ENCODE data around the gene PKD1.

GRCh38 chr16:2082983-2083364, 52.7 kb downstream of the PKD1 start:
- TF ChIP-seq EZH2 (IDR thresholded peaks at IDR 0.05; ENCODE audit: low read length, unreplicated experiment), result no peak
- TF ChIP-seq, protein P1, sequence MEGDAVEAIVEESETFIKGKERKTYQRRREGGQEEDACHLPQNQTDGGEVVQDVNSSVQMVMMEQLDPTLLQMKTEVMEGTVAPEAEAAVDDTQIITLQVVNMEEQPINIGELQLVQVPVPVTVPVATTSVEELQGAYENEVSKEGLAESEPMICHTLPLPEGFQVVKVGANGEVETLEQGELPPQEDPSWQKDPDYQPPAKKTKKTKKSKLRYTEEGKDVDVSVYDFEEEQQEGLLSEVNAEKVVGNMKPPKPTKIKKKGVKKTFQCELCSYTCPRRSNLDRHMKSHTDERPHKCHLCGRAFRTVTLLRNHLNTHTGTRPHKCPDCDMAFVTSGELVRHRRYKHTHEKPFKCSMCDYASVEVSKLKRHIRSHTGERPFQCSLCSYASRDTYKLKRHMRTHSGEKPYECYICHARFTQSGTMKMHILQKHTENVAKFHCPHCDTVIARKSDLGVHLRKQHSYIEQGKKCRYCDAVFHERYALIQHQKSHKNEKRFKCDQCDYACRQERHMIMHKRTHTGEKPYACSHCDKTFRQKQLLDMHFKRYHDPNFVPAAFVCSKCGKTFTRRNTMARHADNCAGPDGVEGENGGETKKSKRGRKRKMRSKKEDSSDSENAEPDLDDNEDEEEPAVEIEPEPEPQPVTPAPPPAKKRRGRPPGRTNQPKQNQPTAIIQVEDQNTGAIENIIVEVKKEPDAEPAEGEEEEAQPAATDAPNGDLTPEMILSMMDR (conservative IDR thresholded peaks at IDR 0.05; ENCODE audit: low read depth, low read length), result no peak
